GM12878 (cell line): Measurements from ENCODE around the gene MITD1.

Source experiments
- ATF3 ChIP-seq: IDR thresholded peaks from 2 replicates; pipeline ENCODE4 v1.6.1; 2011; ENCODE audit warnings: low read depth, mild to moderate bottlenecking, low read length, moderate library complexity, borderline replicate concordance; ENCODE audit errors: extremely low read depth
- DPF2 ChIP-seq: fragments of 450-650 bp; IDR thresholded peaks from 2 replicates; pipeline ENCODE4 v1.6.1; 2017; ENCODE audit warnings: mild to moderate bottlenecking
- JUNB ChIP-seq: IDR thresholded peaks from 2 replicates; pipeline ENCODE4 v1.6.1; 2016; ENCODE audit warnings: antibody characterized with exemption, mild to moderate bottlenecking
- MEF2A ChIP-seq: IDR thresholded peaks from 2 replicates; pipeline ENCODE4 v1.6.1; 2011; ENCODE audit warnings: low read depth, mild to moderate bottlenecking, low read length, moderate library complexity; ENCODE audit not compliant: insufficient read depth
- NR2C2 ChIP-seq: IDR thresholded peaks from 2 replicates; pipeline ENCODE4 v1.6.1; 2011; ENCODE audit warnings: borderline replicate concordance, low read depth; ENCODE audit not compliant: control insufficient read depth, insufficient read length
- RFX5 ChIP-seq: IDR thresholded peaks from 2 replicates; pipeline ENCODE4 v1.6.1; 2011; ENCODE audit warnings: low read depth, low read length, improper control_type of control experiment
- TF ChIP-seq, protein P1 (sequence below): IDR thresholded peaks from 2 replicates; pipeline ENCODE4 v1.6.1; 2012; ENCODE audit warnings: low read depth, low read length, improper control_type of control experiment
- TF ChIP-seq, protein P2 (sequence below), 3 experiments: IDR thresholded peaks in 2 of 3; conservative IDR thresholded peaks in 1 of 3; 2 replicates each; pipeline ENCODE4 v1.5.1; 2011; ENCODE audit warnings: low read depth in 3 of 3, low read length in 3 of 3, mild to moderate bottlenecking in 3 of 3, control low read depth in 2 of 3, moderate library complexity in 2 of 3, inconsistent platforms in 1 of 3, mixed read lengths in 1 of 3; ENCODE audit not compliant: control insufficient read depth in 2 of 3, insufficient read depth in 1 of 3; ENCODE audit errors: extremely low read depth in 1 of 3
- TF ChIP-seq, protein P3 (sequence below): IDR thresholded peaks from 2 replicates; pipeline ENCODE4 v1.6.1; 2012; ENCODE audit warnings: low read depth, low read length, improper control_type of control experiment
- TF ChIP-seq, protein P4 (sequence below): IDR thresholded peaks from 2 replicates; pipeline ENCODE4 v1.6.1; 2012; ENCODE audit warnings: low read length, inconsistent platforms

DNA sequence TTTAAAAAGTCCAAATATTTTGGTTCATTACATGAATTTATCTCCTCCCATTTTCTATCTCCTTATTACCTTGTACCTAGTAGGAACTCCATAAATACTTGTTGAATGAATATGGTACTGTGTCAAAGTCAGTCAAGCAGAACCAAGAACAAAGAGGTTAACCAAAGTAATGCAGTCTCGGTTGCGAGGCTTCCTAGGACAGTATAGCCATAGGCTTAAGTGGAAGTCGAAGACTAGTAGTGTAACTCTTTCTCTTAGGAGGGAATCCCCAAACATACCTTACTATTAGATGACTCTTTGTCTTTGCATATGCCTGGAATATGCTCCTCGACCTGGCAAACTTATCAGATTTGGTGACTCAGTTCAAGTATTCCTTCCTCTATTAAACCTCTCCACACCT lies 21.3 kb downstream of the MITD1 start:
- TF ChIP-seq, protein P1, sequence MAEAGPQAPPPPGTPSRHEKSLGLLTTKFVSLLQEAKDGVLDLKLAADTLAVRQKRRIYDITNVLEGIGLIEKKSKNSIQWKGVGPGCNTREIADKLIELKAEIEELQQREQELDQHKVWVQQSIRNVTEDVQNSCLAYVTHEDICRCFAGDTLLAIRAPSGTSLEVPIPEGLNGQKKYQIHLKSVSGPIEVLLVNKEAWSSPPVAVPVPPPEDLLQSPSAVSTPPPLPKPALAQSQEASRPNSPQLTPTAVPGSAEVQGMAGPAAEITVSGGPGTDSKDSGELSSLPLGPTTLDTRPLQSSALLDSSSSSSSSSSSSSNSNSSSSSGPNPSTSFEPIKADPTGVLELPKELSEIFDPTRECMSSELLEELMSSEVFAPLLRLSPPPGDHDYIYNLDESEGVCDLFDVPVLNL, result no peak
- no peak for TF ChIP-seq MEF2A
- TF ChIP-seq, protein P2, sequence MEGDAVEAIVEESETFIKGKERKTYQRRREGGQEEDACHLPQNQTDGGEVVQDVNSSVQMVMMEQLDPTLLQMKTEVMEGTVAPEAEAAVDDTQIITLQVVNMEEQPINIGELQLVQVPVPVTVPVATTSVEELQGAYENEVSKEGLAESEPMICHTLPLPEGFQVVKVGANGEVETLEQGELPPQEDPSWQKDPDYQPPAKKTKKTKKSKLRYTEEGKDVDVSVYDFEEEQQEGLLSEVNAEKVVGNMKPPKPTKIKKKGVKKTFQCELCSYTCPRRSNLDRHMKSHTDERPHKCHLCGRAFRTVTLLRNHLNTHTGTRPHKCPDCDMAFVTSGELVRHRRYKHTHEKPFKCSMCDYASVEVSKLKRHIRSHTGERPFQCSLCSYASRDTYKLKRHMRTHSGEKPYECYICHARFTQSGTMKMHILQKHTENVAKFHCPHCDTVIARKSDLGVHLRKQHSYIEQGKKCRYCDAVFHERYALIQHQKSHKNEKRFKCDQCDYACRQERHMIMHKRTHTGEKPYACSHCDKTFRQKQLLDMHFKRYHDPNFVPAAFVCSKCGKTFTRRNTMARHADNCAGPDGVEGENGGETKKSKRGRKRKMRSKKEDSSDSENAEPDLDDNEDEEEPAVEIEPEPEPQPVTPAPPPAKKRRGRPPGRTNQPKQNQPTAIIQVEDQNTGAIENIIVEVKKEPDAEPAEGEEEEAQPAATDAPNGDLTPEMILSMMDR (IDR thresholded peaks at IDR 0.05 in 2 of 3, conservative IDR thresholded peaks at IDR 0.05 in 1 of 3; ENCODE audit: control insufficient read depth in 2 of 3, extremely low read depth in 1 of 3, insufficient read depth in 1 of 3, low read depth in 3 of 3, low read length in 3 of 3), result no peak
- no peak for TF ChIP-seq ATF3
- no peak for TF ChIP-seq NR2C2
- no peak for TF ChIP-seq RFX5
- TF ChIP-seq, protein P3, sequence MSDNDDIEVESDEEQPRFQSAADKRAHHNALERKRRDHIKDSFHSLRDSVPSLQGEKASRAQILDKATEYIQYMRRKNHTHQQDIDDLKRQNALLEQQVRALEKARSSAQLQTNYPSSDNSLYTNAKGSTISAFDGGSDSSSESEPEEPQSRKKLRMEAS, result no peak
- TF ChIP-seq DPF2, result no peak
- no peak for TF ChIP-seq JUNB
- TF ChIP-seq, protein P4, sequence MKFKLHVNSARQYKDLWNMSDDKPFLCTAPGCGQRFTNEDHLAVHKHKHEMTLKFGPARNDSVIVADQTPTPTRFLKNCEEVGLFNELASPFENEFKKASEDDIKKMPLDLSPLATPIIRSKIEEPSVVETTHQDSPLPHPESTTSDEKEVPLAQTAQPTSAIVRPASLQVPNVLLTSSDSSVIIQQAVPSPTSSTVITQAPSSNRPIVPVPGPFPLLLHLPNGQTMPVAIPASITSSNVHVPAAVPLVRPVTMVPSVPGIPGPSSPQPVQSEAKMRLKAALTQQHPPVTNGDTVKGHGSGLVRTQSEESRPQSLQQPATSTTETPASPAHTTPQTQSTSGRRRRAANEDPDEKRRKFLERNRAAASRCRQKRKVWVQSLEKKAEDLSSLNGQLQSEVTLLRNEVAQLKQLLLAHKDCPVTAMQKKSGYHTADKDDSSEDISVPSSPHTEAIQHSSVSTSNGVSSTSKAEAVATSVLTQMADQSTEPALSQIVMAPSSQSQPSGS, result no peak
